Endodermal cell (in vitro differentiated cells): ENCODE results near the gene ADI1. TPM values are rescaled to one million over a fixed set of nuclear protein-coding genes. Genes with fewer than 3 reads are reported as not detected.

Experiments used
- DNase-seq: peaks from one replicate; pipeline ENCODE4 v3.0.0-alpha.2; 2017
- H3K27ac ChIP-seq: 2 replicates; pipeline ENCODE4 v1.5.1; 2013; ENCODE audit warnings: mild to moderate bottlenecking, low read depth, low read length, moderate library complexity
- H3K27me3 ChIP-seq: 2 replicates; pipeline ENCODE4 v1.6.1; 2013; ENCODE audit warnings: mild to moderate bottlenecking, low read length, moderate library complexity; ENCODE audit not compliant: insufficient read depth, control insufficient read depth, poor library complexity, severe bottlenecking
- H3K36me3 ChIP-seq: 2 replicates; pipeline ENCODE4 v1.7.0; 2013; ENCODE audit warnings: mild to moderate bottlenecking, low read length, moderate library complexity; ENCODE audit not compliant: control insufficient read depth, insufficient read depth
- H3K4me1 ChIP-seq: one replicate; pipeline ENCODE4 v1.7.0; 2013; ENCODE audit warnings: low read length; ENCODE audit not compliant: control insufficient read depth, insufficient read depth
- H3K4me3 ChIP-seq: 2 replicates; pipeline ENCODE4 v1.5.1; 2013; ENCODE audit warnings: mild to moderate bottlenecking, low read length, moderate library complexity
- H3K9ac ChIP-seq: 2 replicates; pipeline ENCODE4 v1.6.1; 2013; ENCODE audit warnings: mild to moderate bottlenecking, low read length, moderate library complexity; ENCODE audit not compliant: poor library complexity, severe bottlenecking; ENCODE audit errors: extremely low read depth
- H3K9me3 ChIP-seq: 2 replicates; pipeline ENCODE4 v1.6.1; 2013; ENCODE audit warnings: mild to moderate bottlenecking, low read length, moderate library complexity; ENCODE audit not compliant: control insufficient read depth
- H3K27ac Mint-ChIP-seq: 2 replicates; pipeline ENCODE4 v1.8.0; 2020; ENCODE audit warnings: mixed read lengths
- H3K27me3 Mint-ChIP-seq: 2 replicates; pipeline ENCODE4 v1.8.0; 2021; ENCODE audit warnings: mild to moderate bottlenecking, mixed read lengths; ENCODE audit not compliant: insufficient read depth
- H3K36me3 Mint-ChIP-seq: 2 replicates; pipeline ENCODE4 v1.8.0; 2020; ENCODE audit warnings: low read depth, mixed read lengths
- H3K4me1 Mint-ChIP-seq: 2 replicates; pipeline ENCODE4 v1.8.0; 2020; ENCODE audit warnings: mixed read lengths
- H3K4me3 Mint-ChIP-seq: 2 replicates; pipeline ENCODE4 v1.8.0; 2020; ENCODE audit warnings: mild to moderate bottlenecking, moderate library complexity, mixed read lengths
- H3K9me3 Mint-ChIP-seq: 2 replicates; pipeline ENCODE4 v1.8.0; 2020; ENCODE audit warnings: mild to moderate bottlenecking, mixed read lengths
- CTCF ChIP-seq: fragments of 200-600 bp; sonication (generic); conservative IDR thresholded peaks from 2 replicates; pipeline ENCODE4 v1.5.0; 2021; ENCODE audit warnings: antibody characterized with exemption, mild to moderate bottlenecking
- WGBS, 2 experiments: methylation state at CpG; one replicate each; pipeline versions ENCODE4 v1.1.5 to v1.1.7; 2013; ENCODE audit warnings: missing lambda C conversion rate in 2 of 2, mixed read lengths in 1 of 2; ENCODE audit not compliant: insufficient coverage in 1 of 2, insufficient read length in 1 of 2; 5-methylcytosine and 5-hydroxymethylcytosine counted together
- total RNA-seq, 2 donors: library from RNA; stranded (reverse); fragmentation: NEBNext Ultra II Directional in 1 of 2; extraction: Animal tissue kit (Norgen Biotek cat#: 25700) in 1 of 2; gene quantifications; 2 replicates in 1 of 2; 3 replicates in 1 of 2; pipeline ENCODE4 v1.2.1, GENCODE V29; 2021

ADI1 gene
- total RNA-seq, 2 donors from 2014 or later: 27.1 to 40.1 TPM

- peaks cover 33% of the 10 kb centered on the region for H3K36me3 Mint-ChIP-seq
- Histone ChIP-seq H3K4me3 (no peak overlapping the region), H3K4me1 (peaks cover 8% of the 10 kb centered on the region), H3K9me3 (no peaks in the 10 kb centered on the region), H3K27ac (no peak overlapping the region), H3K9ac (no peak overlapping the region), H3K36me3 (peaks cover 12% of the 10 kb centered on the region), H3K27me3 (no peaks in the 10 kb centered on the region)
- H3K4me1 Mint-ChIP-seq: peaks cover 10% of the 10 kb centered on the region
- no peak for DNase-seq
- H3K27ac Mint-ChIP-seq: no peak overlapping the region
- H3K27me3 Mint-ChIP-seq: no peaks in the 10 kb centered on the region
- no peak for TF ChIP-seq CTCF
- H3K9me3 Mint-ChIP-seq: no peaks in the 10 kb centered on the region
- H3K4me3 Mint-ChIP-seq: no peak overlapping the region
- 87 to 90% methylated on average over 6 to 13 of the region's 13 CpGs for WGBS, 2 experiments
Measured at GRCh38 chr2:3465844-3466481, 53.4 kb downstream of the ADI1 start.

- Mint-ChIP-seq H3K4me3 (no peak overlapping the region), H3K36me3 (peaks cover 27% of the 10 kb centered on the region), H3K27me3 (no peaks in the 10 kb centered on the region), H3K4me1 (peaks cover 10% of the 10 kb centered on the region), H3K9me3 (no peaks in the 10 kb centered on the region), H3K27ac (no peak overlapping the region)
- no peak overlapping the region for H3K4me3 ChIP-seq
- H3K9me3 ChIP-seq: no peaks in the 10 kb centered on the region
- no peaks in the 10 kb centered on the region for H3K27me3 ChIP-seq
- no peak overlapping the region for H3K27ac ChIP-seq
- DNase-seq: no peak
- H3K36me3 ChIP-seq: peaks cover 6% of the 10 kb centered on the region
- no peak for TF ChIP-seq CTCF
- 92 to 95% methylated on average over 22 to 28 of the region's 28 CpGs for WGBS, 2 experiments
- no peak overlapping the region for H3K9ac ChIP-seq
- peaks cover 8% of the 10 kb centered on the region for H3K4me1 ChIP-seq
Measured at GRCh38 chr2:3465328-3465727, 54.0 kb downstream of the ADI1 start.

GRCh38 chr2:3464401-3465005 lies 54.8 kb downstream of the ADI1 start:
- H3K27me3 ChIP-seq: no peaks in the 10 kb centered on the region

More at GRCh38 chr2:3464401-3465005, 54.8 kb downstream of the ADI1 start:
- Histone ChIP-seq H3K27ac (no peak overlapping the region), H3K36me3 (peaks cover 6% of the 10 kb centered on the region), H3K9me3 (no peaks in the 10 kb centered on the region), H3K9ac (no peak overlapping the region), H3K4me1 (peaks cover 8% of the 10 kb centered on the region), H3K4me3 (no peak overlapping the region)
- 94 to 97% methylated on average over 21 of the region's 21 CpGs for WGBS, 2 experiments
- H3K9me3 Mint-ChIP-seq: no peaks in the 10 kb centered on the region
- H3K27me3 Mint-ChIP-seq: no peaks in the 10 kb centered on the region
- no peak overlapping the region for H3K27ac Mint-ChIP-seq
- H3K36me3 Mint-ChIP-seq: peaks cover 21% of the 10 kb centered on the region
- peaks cover 10% of the 10 kb centered on the region for H3K4me1 Mint-ChIP-seq
- no peak overlapping the region for H3K4me3 Mint-ChIP-seq
- no peak for TF ChIP-seq CTCF
- no peak for DNase-seq
